C4-2B (cell line): ENCODE results near the gene EIF3K.

Experiments
- ZFX ChIP-seq: fragments of 450-650 bp; IDR thresholded peaks from 2 replicates; pipeline ENCODE4 v1.6.1; 2017
- TF ChIP-seq, protein P1 (sequence below): fragments of 450-650 bp; conservative IDR thresholded peaks from 2 replicates; pipeline ENCODE4 v1.5.1; 2017; ENCODE audit warnings: mild to moderate bottlenecking

- TF ChIP-seq, protein P1, sequence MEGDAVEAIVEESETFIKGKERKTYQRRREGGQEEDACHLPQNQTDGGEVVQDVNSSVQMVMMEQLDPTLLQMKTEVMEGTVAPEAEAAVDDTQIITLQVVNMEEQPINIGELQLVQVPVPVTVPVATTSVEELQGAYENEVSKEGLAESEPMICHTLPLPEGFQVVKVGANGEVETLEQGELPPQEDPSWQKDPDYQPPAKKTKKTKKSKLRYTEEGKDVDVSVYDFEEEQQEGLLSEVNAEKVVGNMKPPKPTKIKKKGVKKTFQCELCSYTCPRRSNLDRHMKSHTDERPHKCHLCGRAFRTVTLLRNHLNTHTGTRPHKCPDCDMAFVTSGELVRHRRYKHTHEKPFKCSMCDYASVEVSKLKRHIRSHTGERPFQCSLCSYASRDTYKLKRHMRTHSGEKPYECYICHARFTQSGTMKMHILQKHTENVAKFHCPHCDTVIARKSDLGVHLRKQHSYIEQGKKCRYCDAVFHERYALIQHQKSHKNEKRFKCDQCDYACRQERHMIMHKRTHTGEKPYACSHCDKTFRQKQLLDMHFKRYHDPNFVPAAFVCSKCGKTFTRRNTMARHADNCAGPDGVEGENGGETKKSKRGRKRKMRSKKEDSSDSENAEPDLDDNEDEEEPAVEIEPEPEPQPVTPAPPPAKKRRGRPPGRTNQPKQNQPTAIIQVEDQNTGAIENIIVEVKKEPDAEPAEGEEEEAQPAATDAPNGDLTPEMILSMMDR, result no peak
- TF ChIP-seq ZFX, result no peak
These were observed 35.7 kb downstream of the EIF3K start for GRCh38 chr19:38654628-38655055.
